HG03196 (cell line): ENCODE data around the gene MYO9A.
"Not testable (repeated sequence)": the region's sequence is repeated elsewhere in the genome, so short reads cannot be mapped to it uniquely, and the experiment has no call there.

Experiments used
- ATAC-seq: cut with Tn5 transposase; IDR thresholded peaks from one replicate; pipeline ENCODE4 v1.9.1; 2021; ENCODE audit not compliant: unreplicated experiment

The MYO9A gene

GRCh38 chr15:72092691-72093090 lies 25.3 kb downstream of the MYO9A start:
- ATAC-seq: no peak

- no peak for ATAC-seq
Measured at GRCh38 chr15:72092006-72092405, 25.9 kb downstream of the MYO9A start.

- no peak for ATAC-seq
Measured at GRCh38 chr15:72086920-72087648, 30.9 kb downstream of the MYO9A start.

GRCh38 chr15:72086010-72086697 lies 31.8 kb downstream of the MYO9A start:
- ATAC-seq: no peak

- ATAC-seq: no peak
Measured at GRCh38 chr15:72082176-72082575, 35.8 kb downstream of the MYO9A start.

GRCh38 chr15:72078887-72079286 lies 39.1 kb downstream of the MYO9A start:
- ATAC-seq: peak; percentile 73

GRCh38 chr15:72077950-72078349 lies 40.0 kb downstream of the MYO9A start:
- no peak for ATAC-seq

- no peak for ATAC-seq
Measured at GRCh38 chr15:72074335-72075060, 43.5 kb downstream of the MYO9A start.

GRCh38 chr15:72071448-72071825 lies 46.5 kb downstream of the MYO9A start:
- not testable (repeated sequence) for ATAC-seq

- ATAC-seq: no peak
Measured at GRCh38 chr15:72070817-72071447, 47.0 kb downstream of the MYO9A start.

- ATAC-seq: no peak
Measured at GRCh38 chr15:72068856-72069255, 49.1 kb downstream of the MYO9A start.

- no peak for ATAC-seq
Measured at GRCh38 chr15:72065801-72066200, 52.1 kb downstream of the MYO9A start.

- ATAC-seq: no peak
Measured at GRCh38 chr15:72063186-72063585, 54.8 kb downstream of the MYO9A start.

- no peak for ATAC-seq
Measured at GRCh38 chr15:72062319-72062718, 55.6 kb downstream of the MYO9A start.

GRCh38 chr15:72060687-72061250 lies 57.2 kb downstream of the MYO9A start:
- no peak for ATAC-seq

- ATAC-seq: no peak
Measured at GRCh38 chr15:72058585-72058984, 59.4 kb downstream of the MYO9A start.

- no peak for ATAC-seq
Measured at GRCh38 chr15:72057548-72058091, 60.3 kb downstream of the MYO9A start.

- ATAC-seq: not testable (repeated sequence)
Measured at GRCh38 chr15:72056217-72056616, 61.7 kb downstream of the MYO9A start.

GRCh38 chr15:72053297-72053696 lies 64.7 kb downstream of the MYO9A start:
- not testable (repeated sequence) for ATAC-seq

- no peak for ATAC-seq
Measured at GRCh38 chr15:72050700-72051099, 67.2 kb downstream of the MYO9A start.

GRCh38 chr15:72047020-72047419 lies 70.9 kb downstream of the MYO9A start:
- ATAC-seq: no peak
